Hematopoietic multipotent progenitor cell (in vitro differentiated cells): ENCODE results near the gene MAML1. TPM values are rescaled to one million over a fixed set of nuclear protein-coding genes. Genes with fewer than 3 reads are reported as not detected.
"Not testable (repeated sequence)": the region's sequence is repeated elsewhere in the genome, so short reads cannot be mapped to it uniquely, and the experiment has no call there.

Experiments used
- DNase-seq, 3 donors: peaks; one replicate each; pipeline ENCODE4 v3.0.0-alpha.2; 2011 to 2015; ENCODE audit warnings: low read depth in 2 of 3, low spot score in 2 of 3
- total RNA-seq: library from RNA; depleted of rRNA; stranded (reverse); fragments of >200 nt; gene quantifications from one replicate; pipeline ENCODE4 v1.2.3, GENCODE V29; 2012

Gene MAML1
- total RNA-seq, 1 donor: 28.0 TPM

DNA sequence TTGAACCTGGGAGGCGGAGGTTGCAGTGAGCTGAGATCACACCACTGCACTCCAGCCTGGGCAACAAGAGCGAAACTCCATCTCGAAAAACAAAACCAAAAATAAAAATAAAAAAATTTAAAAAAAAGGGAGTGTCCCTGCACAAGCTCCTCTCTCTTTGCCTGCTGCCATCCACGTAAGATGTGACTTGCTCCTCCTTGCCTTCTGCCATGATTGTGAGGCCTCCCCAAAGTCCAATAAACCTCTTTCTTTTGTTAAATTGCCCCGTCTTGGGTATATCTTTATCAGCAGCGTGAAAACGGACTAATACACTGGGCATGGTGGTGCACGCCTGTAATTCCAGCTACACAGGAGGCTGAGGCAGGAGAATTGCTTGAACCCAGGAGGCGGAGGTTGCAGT lies 56.7 kb downstream of the MAML1 start:
- not testable (repeated sequence) for DNase-seq

DNA sequence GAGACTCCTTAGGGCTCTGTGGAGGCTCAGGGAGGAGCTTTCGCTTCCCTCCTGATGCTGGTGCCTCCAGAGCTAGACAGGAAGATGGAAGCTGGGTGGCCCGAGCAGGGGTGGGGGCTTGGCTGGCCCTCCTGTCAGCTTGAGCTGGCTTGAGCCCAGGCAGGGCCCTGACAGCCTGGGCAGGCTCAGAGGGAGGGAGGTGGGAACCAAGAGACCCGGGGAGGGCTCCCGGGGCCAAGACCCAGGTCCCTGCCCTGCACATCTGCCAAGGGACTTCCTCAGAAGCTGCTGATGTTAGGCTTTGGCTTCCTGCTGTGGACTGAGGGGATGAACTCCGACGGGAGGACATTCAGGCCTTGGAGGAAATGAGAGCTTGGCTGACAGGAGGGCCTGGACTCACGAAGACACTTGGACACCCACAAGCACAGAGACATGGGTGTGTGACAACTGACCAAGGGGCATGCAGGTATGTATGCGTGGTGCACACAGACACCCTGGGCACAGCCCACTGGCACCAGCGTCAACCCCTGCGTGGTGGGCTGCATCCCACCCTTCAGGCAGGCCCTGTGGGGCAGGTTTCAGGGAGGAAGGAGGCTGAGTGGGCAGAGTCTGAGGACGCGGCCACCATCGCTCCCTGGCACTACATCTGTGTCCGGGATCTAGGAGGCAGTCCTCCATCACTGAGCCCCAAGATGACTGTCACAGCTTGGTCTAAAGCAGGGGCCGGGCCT lies 59.4 kb downstream of the MAML1 start:
- peak in 1 of 3 donors; percentile 36 for DNase-seq

DNA sequence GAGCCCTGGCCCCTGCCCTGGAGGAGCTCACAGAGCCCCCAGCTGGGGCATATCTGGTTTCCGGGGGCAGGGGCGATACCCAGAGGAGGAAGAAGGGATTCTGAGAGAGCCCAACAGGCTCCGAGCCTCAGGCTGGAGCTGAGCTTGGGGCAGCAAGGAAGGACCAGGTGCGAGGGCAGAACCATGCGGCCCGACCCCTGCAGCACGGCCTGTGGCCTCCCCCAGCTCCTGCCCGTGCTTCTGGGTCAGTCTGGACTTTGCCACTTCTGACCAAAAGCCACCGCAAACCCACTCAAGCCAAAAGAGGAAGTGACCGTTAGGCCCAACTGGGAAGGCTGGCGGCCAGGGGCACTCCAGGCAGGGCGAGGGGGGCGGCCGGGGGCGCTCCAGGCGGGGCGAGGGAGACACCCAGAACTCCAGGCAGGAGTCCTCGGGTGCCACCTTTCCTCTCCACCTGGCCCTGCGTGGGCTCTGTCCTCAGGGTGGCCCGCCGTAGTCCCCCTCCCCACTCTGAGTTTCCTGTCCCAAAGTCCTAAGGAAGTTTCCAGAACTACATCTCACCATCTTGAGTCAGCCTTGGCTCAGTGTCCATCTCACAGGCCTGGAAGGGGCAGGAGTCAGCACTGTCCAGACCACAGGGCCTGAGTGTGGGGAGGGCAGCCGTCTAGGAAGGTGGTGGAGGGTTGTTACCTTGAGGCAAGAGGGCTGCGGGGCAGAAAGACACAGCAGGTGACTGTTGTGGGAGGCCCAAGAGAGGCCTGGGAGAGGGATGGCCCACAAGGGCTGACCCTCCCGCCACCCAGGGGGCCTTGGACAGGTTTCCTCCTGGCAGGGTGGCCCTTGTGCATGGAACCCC lies 60.2 kb downstream of the MAML1 start:
- no peak for DNase-seq

DNA sequence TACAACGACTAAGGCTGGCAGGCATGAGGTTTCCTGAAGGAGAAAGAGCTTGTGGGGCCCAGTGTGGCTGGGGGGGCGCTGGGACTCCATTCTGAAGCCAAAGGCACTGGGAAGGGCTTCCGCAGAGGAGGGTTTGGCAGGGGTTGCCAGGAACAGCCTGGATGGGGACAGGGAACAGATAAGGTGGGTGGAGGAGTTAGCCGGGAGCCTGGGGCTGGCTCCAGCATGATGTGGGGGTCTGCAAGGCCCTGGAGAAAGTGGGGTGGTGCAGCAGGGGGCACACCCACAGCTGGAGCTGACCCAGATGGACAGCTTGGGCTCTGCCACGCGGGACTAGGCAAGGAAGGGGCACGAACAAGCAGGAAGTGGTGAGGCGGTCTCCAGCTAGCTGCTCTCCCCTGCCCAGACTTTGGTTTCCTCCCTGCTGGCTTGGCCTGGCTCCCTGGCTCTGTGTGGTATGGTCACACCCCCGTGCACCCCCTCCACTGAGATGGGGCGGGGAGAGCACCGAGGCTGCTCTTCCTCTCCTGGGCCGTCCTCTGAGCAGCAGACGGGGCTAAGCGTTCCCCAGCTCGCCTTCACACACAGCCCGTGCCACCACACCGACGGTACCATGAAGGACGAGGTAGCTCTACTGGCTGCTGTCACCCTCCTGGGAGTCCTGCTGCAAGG lies 61.0 kb downstream of the MAML1 start, which contains the start of gene LTC4S:
LTC4S (plus strand) TSS at position 519 of the 672 bp plus-strand sequence; CDS start at position 614, 95 bp downstream.
- peak in 2 of 3 donors; percentile 84 to 89 for DNase-seq

DNA sequence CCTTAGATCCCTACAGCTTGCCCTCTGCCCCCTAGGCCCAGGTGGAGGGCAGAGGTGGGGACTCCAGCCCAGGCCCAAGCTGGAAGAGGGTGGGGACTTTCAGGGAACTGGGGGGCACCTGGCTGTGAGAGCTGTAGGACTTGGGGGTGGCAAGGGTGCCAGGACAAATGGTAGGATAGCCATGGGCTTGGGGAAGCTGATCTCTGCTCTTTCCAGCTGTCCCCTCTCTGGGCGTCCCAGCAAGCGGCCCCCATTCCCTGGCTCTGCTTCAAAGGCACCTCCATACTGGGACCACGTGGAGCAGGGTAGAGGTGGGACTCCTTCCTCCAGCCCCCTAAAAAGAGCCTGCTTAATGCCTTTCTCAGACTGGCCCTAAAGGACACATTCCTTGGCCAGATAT lies 61.5 kb downstream of the MAML1 start:
- no peak for DNase-seq

DNA sequence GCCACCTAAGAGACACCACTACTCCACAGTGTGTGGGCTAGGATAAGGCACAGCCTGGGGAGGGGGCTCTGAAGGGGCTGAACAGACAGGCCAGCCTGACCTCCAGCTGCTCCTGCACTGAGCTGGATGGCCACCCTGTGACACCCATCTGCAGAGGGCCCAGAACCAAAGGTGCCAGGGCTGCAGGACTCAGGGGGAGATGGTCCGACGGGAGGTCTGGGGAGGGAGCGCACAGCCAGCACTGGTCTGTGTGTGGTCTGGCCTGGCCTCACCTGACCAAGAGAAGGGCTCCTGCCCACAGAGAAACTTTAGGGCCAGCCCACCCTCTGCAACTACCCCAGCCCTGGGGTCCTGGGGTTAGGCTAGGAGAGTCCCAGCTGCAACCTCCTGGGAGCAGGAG lies 62.0 kb downstream of the MAML1 start:
- no peak for DNase-seq

DNA sequence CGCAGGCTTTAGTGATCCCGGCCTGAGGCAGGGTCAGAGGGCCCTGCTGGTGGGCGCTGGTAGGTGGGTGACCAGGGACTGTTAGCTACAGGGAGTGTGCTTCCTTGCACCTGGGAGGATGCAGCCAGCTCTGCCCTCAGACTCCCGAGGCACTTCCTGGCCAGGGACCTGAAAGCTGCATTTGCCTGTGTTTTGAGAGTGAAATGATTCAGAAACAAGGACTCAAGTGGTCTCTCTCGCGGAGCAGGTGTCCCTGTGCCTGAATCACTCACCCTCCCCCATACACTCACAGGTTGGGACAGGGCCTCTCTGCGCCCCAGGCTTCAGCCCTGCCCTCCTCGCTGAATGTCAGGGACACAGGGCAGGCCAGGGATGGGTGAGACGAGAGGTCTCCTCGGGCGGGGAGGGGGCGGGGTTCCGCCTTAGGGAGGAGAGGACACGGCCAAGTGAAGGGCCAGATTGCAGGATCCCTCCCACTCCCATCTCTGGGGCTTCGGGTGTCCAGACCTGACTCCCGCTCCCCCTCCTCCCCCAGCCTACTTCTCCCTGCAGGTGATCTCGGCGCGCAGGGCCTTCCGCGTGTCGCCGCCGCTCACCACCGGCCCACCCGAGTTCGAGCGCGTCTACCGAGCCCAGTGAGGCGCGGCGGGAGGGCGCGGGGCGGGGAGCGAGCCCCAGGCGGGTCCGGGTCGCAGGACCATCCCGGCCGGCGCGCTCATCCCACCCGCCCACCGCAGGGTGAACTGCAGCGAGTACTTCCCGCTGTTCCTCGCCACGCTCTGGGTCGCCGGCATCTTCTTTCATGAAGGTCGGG lies 62.6 kb downstream of the MAML1 start:
- no peak for DNase-seq

DNA sequence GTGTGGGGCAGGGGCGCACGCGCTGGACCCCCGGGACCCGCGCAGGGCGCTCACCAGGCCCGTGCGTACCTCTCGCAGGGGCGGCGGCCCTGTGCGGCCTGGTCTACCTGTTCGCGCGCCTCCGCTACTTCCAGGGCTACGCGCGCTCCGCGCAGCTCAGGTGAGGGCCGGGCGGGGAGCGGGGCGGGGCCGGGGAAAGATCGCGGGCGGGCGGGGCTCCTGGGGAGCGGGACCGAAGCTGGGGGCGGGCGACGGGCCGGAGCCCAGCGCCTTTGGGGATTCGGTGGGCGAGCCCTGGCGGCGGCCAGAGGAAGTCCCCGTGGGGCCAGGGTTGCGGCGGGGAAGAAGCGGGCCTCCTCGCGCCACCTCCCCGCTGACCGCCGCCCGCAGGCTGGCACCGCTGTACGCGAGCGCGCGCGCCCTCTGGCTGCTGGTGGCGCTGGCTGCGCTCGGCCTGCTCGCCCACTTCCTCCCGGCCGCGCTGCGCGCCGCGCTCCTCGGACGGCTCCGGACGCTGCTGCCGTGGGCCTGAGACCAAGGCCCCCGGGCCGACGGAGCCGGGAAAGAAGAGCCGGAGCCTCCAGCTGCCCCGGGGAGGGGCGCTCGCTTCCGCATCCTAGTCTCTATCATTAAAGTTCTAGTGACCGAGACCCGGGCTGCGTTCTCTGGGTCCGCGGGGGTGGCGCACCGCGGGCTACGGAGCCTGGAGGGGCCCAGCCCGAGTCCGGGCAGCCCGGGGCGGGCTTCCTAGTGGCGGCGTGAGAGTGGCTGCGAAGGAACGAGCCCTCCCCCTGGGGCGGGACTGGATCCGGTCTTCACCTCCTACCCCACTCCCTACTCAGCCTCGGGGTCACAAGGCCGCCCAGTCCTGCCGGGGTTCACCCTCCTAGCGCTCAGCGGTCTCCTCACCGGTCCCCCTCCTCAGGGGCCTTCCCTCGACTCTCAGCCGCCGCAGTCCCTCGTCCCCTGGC lies 63.5 kb downstream of the MAML1 start:
- peak in 2 of 3 donors; percentile 78 to 82 for DNase-seq

DNA sequence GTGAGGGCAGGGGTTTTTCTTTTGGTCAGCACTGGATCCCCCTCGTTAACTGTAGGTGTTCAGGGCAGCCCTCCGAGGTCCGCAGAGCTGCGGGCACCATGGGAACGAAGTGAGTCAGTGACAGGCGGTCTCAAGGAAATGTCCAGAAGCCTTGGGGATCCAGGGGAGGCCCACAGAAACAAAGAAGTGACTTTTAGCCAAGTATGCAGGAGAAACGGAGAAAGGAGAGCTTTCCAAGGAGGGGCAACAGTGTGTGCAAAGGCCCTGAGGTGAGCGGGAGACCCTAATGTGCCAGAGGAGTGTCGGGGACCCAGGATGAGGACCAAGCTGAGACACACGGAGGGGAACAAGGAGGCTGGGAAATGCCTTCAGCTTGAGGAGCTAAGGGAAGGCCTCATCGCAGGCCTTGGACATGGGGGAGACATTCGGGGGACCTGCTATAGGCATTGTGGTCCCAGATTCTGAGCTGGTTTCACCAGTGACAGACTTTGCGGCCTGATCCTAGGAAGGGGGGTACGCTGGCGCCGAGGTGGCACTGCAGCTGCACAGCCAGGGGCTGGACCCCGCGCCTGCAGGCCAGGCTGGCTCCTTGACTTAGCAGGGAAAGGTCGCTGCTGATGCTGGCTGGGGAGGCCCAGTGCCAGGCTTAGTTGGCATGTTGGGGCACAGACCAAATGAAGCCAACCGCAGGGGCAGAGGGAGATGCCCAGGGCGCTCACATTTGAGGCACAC lies 64.4 kb downstream of the MAML1 start:
- no peak for DNase-seq

DNA sequence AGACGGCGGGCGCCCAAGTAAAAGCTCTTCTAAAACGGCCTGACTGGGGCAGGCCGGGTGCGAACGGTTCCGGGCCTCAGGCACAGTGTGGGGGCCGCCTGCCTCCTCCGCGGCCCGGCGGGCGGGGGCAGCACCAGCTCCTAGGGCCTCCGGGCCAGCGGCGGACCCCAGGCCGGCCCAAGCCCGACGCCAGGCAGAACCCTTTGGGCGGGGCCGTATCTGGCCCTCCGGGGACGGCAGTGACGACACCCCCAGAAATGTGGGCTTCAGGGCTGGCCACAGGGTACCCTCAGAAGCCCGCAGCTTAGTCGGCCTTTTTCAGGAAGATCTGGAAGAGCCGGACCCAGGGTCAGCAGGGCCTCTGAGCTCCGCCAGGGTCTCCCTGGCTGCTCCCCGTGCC lies 65.1 kb downstream of the MAML1 start:
- no peak for DNase-seq

DNA sequence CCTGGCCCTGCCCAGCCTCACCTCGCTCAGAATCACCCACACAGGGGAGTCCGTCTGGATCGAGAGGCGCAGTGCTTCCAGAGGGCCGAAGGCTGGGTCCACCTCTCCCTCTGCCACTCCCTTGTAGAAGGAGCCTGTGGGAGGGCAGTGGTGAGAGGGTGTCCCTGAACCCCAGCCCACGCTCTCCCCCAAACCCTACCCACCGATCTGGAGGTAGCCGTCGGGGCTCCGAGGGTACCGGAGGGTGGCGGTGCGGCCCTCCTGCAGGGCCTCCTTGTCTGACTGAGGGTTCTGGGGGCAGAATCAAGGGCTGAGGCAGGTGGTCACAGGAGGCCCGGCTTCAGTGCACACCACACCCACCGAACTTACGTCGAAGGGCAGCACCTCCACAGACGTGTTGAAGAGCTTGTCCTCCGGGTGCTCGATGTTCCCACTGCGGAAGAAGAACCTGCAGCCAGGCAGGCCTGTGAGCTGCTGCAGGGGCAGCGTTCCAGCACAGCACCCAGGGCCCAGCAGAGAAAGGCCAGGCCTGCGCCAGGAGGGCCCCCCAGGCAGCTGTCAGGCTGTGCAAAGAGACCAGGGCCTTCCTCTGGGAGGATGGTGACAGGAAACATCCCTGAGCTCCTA lies 65.6 kb downstream of the MAML1 start:
- DNase-seq: no peak

DNA sequence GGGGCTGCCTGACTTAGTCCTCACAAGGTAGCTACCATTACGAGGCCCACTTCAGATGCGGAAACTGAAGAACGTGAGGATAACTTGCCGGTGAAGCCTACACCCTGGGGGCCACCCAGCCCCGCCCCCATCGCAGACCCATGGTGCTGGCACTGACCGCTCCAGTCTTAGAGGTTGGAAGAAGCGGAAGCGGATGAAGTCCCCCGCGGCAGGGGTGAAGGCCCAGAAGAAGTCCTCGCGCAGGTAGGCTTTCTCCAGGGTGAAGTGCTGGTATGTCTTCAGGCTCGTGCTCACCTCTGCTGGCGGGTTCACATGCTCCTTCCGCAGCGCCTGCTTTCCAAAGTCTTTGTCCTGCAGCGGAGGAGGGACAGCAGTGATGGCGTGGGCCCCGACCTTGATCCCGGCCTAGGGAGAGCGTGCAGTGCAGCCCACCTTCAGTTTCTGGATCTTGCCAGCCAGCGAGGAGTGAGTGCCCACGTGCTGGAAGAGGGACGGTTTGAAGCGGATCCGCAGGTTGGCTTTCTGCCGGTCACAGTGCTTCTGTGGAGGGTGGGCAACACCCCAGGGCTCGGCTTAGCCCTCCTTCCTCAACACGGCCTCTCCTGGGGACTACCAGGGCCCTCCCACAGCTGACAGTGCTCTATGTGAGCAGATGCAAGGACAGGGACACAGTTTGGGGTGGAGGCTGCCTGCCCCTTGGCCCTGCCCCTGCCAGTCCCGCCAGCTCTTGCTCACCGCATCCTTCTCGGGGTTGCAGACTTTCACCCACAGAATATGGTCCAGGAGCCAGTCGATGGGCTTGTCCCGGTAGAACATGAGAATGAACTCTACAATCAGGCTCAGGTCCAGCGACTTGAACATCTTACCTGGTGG lies 66.4 kb downstream of the MAML1 start:
- DNase-seq: no peak

DNA sequence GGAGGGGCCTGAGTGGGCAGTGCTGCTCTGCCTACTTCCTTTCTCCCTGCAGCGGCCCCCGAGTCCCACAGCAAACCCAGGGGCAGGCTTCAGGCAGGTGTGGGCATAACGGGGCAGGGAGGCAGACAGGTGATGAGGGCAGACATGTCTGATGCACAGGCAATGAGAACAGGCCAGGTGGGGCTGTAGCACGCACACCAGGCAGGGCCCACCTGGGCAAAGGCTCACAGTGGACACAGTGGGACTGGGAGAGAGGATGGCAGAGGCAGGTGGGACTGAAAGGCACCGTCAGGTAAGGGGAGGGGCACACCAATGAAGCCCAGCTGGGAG lies 67.0 kb downstream of the MAML1 start:
- no peak for DNase-seq

DNA sequence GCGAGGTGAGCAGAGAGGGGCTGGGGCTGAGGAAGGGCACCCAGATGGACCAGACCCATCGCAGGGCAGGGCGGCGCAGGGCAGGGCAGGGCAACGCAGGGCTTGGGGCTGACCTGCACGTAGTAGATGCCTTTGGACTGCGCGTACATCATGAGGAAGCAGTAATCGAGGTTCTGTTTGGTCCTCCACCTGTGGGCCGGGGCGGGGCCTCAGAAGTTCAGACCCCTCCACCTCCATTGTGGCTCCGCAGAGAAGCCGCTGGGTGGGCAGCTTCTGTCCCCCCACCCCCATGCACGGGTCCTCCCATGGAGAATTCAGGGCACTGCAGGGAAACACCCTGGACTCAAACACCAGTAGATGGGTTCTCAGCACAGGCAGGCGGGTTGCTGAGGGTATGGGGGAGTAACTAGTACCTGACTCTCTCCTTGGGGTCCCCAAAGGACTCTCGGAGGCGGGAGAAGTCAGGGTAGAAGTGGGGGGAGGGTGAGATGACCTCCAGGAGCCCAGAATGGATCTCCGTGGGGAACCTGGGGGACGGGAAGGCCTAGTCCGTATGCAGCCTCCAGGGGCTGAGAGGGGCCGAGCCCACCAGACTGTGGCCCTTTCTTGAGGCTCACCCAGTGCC lies 67.6 kb downstream of the MAML1 start:
- DNase-seq: no peak

DNA sequence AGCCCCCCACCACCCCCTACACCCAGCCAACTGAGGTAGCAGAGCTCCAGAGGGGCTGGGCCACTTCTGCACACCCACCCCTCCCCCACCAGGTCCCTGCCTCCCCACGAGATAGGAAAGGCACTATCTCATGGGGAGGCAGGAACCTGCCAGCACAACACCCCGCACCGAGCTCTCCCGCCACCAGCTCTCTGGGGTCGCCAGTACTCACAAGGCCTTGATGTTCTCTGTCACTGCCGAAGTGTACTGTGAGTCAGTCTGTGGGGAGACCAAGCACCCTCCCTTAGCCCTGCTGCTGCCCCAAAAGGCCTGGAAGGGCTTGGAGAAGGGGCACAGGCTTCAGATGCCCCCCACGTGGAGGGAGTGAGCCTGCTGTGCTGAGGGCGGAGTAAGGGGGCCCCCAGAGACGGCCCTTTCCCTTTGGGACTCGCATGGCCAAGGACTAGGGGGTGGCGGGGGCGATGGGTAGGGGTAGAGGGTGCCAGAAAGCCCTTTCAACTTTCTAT lies 68.1 kb downstream of the MAML1 start:
- no peak for DNase-seq

DNA sequence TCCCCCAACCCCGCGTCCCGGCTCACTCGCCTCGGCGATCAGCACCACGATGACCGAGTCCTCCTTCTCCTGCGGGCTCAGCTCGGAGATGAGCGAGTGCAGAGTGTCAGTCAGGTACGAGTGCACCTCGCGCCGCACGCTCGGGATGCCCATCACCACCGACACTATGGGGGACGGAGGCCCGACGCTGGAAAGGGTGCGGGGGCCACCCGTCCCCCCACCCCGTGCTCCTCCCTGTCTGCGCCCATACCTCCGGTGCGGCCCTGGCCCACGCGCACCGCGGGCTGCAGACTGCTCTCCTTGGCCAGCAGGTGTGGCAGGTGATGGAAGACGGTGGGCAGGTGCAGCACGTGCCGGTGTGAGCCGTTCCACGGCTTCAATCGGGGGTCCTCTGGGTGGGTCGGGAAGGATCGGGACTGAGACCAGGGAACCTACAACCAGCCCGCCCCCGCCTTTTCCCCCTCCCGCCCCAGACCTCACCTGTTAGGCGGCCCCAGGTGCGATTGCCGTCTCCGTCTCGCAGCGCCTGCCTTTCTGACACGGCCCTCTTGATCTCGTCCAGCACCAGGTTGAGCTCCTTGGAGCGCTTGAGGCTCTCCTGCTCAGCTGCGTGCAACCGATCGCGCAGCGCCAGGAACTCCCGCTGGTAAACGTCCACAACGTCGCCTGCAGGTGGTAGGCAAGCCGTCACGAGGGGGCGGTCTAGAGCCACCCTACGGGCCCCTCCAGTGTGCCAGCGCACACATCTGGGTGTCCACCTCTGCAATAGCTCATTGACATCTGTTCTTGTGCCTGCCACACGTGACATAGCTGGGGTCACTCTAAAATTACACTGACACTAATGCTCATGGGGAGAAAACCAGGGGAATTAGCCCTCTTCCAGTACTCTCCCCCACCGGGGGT lies 68.9 kb downstream of the MAML1 start:
- peak in 2 of 3 donors; percentile 77 to 84 for DNase-seq
